Type B pancreatic cell (in vitro differentiated cells): ENCODE measurements around the gene MEG3. TPM values are rescaled to one million over a fixed set of nuclear protein-coding genes. Genes with fewer than 3 reads are reported as not detected.
A peak's percentile ranks its signal among the peaks of the same experiment; 100 is the strongest.

Source experiments
- DNase-seq: peaks from one replicate; pipeline ENCODE4 v3.0.0; 2021; ENCODE audit warnings: mixed read lengths; ENCODE audit not compliant: unreplicated experiment; ENCODE audit errors: extremely low spot score
- H3K27ac Mint-ChIP-seq: 2 replicates; pipeline ENCODE4 v1.8.0; 2021; ENCODE audit warnings: mild to moderate bottlenecking, mixed read lengths
- H3K27me3 Mint-ChIP-seq: 2 replicates; pipeline ENCODE4 v1.8.0; 2021; ENCODE audit warnings: mixed read lengths
- H3K36me3 Mint-ChIP-seq: 2 replicates; pipeline ENCODE4 v1.8.0; 2021; ENCODE audit warnings: mixed read lengths
- H3K4me1 Mint-ChIP-seq: one replicate; pipeline ENCODE4 v1.8.0; 2021; ENCODE audit warnings: mixed read lengths; ENCODE audit not compliant: unreplicated experiment
- H3K4me3 Mint-ChIP-seq: 2 replicates; pipeline ENCODE4 v1.8.0; 2021; ENCODE audit warnings: mild to moderate bottlenecking, mixed read lengths
- H3K9me3 Mint-ChIP-seq: 2 replicates; pipeline ENCODE4 v1.8.0; 2021; ENCODE audit warnings: mixed read lengths
- total RNA-seq: library from RNA; stranded (reverse); gene quantifications from 2 replicates; pipeline ENCODE4 v1.2.1, GENCODE V29; 2021; ENCODE audit warnings: low replicate concordance
- TF ChIP-seq, protein P1 (sequence below): fragments of 200-600 bp; sonication (generic); conservative IDR thresholded peaks from 2 replicates; pipeline ENCODE4 v1.5.0; 2021; ENCODE audit warnings: antibody characterized with exemption, mild to moderate bottlenecking

MEG3 gene
- total RNA-seq, 1 donor from 2014 or later: 0.68 TPM

DNA sequence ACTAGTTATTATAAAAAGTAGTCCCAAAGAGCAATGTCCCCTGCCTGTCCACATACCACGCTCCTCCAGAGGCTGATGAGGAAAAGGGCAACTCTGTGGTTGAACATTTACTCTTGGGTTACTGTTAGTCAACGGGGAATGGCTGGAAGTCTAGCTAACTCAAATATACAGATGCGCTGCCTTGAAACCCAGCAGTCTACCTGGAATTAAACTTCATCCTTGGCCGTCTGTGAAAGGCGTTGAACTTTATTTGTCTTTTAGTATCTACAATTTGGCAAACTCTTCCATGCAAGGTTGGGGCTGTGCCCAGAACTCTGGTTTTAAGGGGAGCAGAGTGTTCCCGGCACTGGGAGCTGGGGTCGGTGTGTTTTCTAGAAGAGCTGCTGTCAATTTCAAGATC lies 3.9 kb upstream of the MEG3 start:
- Mint-ChIP-seq H3K36me3 (no peaks in the 10 kb centered on the region), H3K4me3 (peak overlapping the region; percentile 44), H3K4me1 (peaks cover 28% of the 10 kb centered on the region), H3K9me3 (no peaks in the 10 kb centered on the region), H3K27ac (peak overlapping the region; percentile 76), H3K27me3 (no peaks in the 10 kb centered on the region)
- DNase-seq: no peak
- TF ChIP-seq, protein P1, sequence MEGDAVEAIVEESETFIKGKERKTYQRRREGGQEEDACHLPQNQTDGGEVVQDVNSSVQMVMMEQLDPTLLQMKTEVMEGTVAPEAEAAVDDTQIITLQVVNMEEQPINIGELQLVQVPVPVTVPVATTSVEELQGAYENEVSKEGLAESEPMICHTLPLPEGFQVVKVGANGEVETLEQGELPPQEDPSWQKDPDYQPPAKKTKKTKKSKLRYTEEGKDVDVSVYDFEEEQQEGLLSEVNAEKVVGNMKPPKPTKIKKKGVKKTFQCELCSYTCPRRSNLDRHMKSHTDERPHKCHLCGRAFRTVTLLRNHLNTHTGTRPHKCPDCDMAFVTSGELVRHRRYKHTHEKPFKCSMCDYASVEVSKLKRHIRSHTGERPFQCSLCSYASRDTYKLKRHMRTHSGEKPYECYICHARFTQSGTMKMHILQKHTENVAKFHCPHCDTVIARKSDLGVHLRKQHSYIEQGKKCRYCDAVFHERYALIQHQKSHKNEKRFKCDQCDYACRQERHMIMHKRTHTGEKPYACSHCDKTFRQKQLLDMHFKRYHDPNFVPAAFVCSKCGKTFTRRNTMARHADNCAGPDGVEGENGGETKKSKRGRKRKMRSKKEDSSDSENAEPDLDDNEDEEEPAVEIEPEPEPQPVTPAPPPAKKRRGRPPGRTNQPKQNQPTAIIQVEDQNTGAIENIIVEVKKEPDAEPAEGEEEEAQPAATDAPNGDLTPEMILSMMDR: no peak

DNA sequence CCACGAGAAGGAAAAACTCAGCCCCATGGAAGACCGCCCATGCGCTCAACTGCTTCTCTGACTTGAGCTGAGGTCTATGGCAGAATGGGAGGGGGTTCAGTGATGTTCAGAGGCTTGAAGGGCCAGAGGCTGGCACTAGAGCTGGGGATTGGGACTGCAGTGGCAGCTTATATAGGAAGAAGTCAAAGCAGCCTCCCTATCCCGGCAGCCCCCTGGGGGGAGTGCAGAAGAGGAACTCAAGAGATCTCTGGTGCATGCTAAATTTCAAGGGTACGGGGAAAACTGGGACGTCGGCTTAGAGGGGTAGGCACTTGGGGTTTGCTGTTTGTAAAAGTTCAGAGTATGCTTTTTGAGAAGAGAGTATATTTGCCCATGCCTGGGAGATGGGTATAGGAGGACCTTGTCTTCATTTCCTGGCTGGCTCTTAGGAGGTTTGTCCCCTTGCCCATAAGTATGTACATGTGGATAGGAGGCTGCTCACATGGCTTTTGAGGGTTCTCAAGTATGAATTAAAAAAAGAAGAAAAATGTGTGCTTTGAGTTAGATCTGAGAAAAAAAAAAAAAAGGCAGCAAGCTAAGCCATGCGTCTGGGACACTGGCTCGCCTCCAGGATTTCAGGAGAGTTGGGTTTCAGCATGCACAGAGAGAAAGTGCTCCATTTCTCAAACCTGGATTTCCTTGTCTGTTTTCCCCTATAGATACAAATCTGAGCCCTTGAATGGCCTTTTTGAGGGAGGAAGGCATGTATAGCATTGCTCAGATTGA lies 3.2 kb upstream of the MEG3 start:
- peak overlapping the region; percentile 31 for H3K4me3 Mint-ChIP-seq

DNA sequence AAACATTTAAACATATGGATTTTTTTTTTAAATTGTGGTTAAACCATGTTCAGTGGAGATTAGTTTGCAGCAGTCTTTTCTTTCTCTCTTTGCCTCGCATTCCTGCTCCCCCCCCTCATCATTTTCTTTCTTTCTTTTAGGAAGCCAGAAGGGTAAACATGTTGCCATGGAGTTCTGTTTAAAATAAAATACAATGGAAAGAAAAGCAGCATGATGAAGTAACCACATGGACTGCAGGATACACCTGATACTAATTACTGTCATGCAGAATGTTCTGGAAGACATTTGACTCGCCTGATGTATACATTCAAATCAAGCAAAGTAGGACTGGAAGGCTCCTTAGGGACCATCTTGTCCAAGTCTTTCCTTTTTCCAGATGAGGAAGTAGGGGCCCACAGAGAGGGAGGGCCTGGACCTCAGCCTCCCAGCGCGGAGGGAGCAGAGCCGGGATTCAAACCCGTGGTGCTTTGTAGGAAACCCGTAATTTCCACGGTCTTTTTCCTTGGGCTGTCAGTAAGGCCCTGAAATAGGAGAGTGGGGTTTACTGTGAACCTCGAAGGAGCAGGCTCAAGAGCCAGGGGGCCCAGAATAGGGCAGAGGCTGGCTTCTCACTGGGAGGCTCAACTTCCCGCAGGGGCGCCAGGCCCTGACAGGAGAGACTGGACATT lies 2.4 kb upstream of the MEG3 start:
- Mint-ChIP-seq H3K4me1 (peaks cover 28% of the 10 kb centered on the region), H3K27ac (peak overlapping the region; percentile 76), H3K27me3 (no peaks in the 10 kb centered on the region), H3K36me3 (no peaks in the 10 kb centered on the region), H3K9me3 (no peaks in the 10 kb centered on the region), H3K4me3 (no peak overlapping the region)
- TF ChIP-seq, protein P1: no peak
- DNase-seq: no peak

More for the DNA sequence above, 3.2 kb upstream of the MEG3 start:
- no peaks in the 10 kb centered on the region for H3K27me3 Mint-ChIP-seq
- no peaks in the 10 kb centered on the region for H3K36me3 Mint-ChIP-seq
- no peaks in the 10 kb centered on the region for H3K9me3 Mint-ChIP-seq
- peaks cover 28% of the 10 kb centered on the region for H3K4me1 Mint-ChIP-seq
- H3K27ac Mint-ChIP-seq: peak overlapping the region; percentile 76
- no peak for DNase-seq
- TF ChIP-seq, protein P1: no peak

DNA sequence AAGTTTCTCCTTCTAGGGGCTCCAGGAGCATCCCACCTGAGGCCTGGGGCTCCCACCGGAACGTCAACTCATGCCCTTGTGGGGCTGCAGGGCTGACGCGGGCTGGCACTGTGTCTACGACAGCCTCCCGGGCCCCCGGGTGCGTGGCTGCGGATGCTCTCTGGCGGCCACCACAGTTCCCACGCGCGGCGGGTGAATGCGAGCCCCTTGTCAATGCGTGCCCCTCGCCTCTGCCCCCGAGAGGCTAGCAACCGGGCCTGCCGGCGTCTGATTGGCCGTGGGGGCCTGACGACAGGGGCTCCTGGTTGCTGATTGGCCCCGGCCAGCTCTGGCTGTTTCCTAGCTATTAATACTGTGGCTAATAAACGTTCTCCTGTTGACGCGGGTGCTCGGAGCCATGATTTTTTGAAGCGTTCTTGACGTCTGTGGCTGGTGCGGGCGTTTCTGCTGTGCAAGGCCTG lies 1.8 kb upstream of the MEG3 start:
- H3K9me3 Mint-ChIP-seq: no peaks in the 10 kb centered on the region
- no peaks in the 10 kb centered on the region for H3K36me3 Mint-ChIP-seq
- TF ChIP-seq, protein P1: no peak
- no peak overlapping the region for H3K27ac Mint-ChIP-seq
- H3K4me3 Mint-ChIP-seq: no peak overlapping the region
- no peak for DNase-seq
- H3K4me1 Mint-ChIP-seq: peaks cover 28% of the 10 kb centered on the region
- no peaks in the 10 kb centered on the region for H3K27me3 Mint-ChIP-seq

DNA sequence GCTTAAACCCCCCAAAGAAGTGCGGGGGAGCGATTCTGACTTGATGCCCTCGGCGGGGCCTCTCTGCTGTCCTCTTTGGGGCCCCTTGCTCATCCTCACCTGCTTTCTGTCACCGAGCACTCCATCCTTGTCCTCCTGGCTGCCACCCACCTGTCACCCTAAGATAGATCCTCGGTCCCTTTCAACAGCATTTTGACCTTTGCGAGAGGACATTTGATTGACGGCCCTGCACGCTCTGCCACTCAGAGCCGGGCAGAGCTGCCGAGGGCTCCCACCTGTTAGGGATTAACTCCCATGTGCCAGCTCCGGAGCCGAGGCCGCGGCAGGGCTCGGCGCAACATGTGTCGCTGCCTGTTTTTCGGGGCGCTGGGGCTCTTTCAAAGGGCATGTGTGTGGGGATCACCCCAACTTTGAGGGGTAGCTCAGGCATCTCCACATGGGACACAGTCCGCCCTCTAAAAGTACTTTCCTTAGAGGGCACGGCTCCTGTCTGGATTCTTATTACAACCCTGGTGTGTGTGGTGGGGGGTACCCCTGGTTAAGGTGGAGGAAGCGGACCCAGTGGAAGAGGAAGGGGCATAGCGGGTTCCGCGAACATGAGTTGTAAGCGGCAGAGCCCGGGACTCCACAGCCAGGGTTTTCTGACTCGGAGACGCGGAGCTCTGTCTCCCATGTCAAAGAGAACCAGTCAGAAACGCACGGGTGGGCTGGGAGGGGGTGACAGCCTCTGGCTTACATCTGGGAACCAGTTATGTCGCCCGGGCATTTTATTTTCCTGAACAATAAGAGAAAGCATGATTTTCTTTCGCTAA lies 811 bp upstream of the MEG3 start:
- no peaks in the 10 kb centered on the region for H3K36me3 Mint-ChIP-seq
- peaks cover 29% of the 10 kb centered on the region for H3K4me1 Mint-ChIP-seq
- no peak overlapping the region for H3K4me3 Mint-ChIP-seq
- no peaks in the 10 kb centered on the region for H3K9me3 Mint-ChIP-seq
- TF ChIP-seq, protein P1: no peak
- H3K27me3 Mint-ChIP-seq: no peaks in the 10 kb centered on the region
- H3K27ac Mint-ChIP-seq: no peak overlapping the region
- no peak for DNase-seq
